H9 (cell line): Measurements from ENCODE around the gene ARID3C. TPM values are rescaled to one million over a fixed set of nuclear protein-coding genes. Genes with fewer than 3 reads are reported as not detected.

Experiments
- DNase-seq: peaks from one replicate; pipeline ENCODE4 v3.0.0-alpha.2; 2017
- H2AFZ ChIP-seq: one replicate; pipeline ENCODE4 v1.6.1; 2013; ENCODE audit warnings: mild to moderate bottlenecking, low read length, control low read depth, moderate library complexity
- H2AK5ac ChIP-seq: 2 replicates; pipeline ENCODE4 v1.6.1; 2013; ENCODE audit warnings: low read length, control low read depth, mixed read lengths; ENCODE audit not compliant: insufficient read length
- H2BK120ac ChIP-seq: one replicate; pipeline ENCODE4 v1.6.1; 2013; ENCODE audit warnings: low read depth, mild to moderate bottlenecking, low read length, control low read depth, inconsistent platforms; ENCODE audit not compliant: poor library complexity, severe bottlenecking
- H2BK12ac ChIP-seq: 2 replicates; pipeline ENCODE4 v1.6.1; 2013; ENCODE audit warnings: low read length, control low read depth, mixed read lengths, low read depth; ENCODE audit not compliant: insufficient read length
- H2BK15ac ChIP-seq: 2 replicates; pipeline ENCODE4 v1.6.1; 2013; ENCODE audit warnings: low read depth, low read length, control low read depth
- H2BK20ac ChIP-seq: one replicate; pipeline ENCODE4 v1.6.1; 2013; ENCODE audit warnings: low read depth, mild to moderate bottlenecking, low read length, control low read depth, inconsistent platforms; ENCODE audit not compliant: poor library complexity, severe bottlenecking
- H2BK5ac ChIP-seq: 2 replicates; pipeline ENCODE4 v1.6.1; 2013; ENCODE audit warnings: low read length, control low read depth, mixed read lengths; ENCODE audit not compliant: insufficient read length
- H3K14ac ChIP-seq: 2 replicates; pipeline ENCODE4 v1.6.1; 2013; ENCODE audit warnings: low read length, control low read depth; ENCODE audit not compliant: insufficient read depth
- H3K18ac ChIP-seq: 2 replicates; pipeline ENCODE4 v1.6.1; 2013; ENCODE audit warnings: low read depth, mild to moderate bottlenecking, mixed read lengths, low read length, control low read depth; ENCODE audit not compliant: insufficient read length
- H3K23ac ChIP-seq: 2 replicates; pipeline ENCODE4 v1.6.1; 2013; ENCODE audit warnings: low read length, control low read depth, mixed read lengths, low read depth; ENCODE audit not compliant: insufficient read length
- H3K23me2 ChIP-seq: 2 replicates; pipeline ENCODE4 v1.6.1; 2013; ENCODE audit warnings: low read depth, mild to moderate bottlenecking, mixed read lengths, low read length, control low read depth; ENCODE audit not compliant: insufficient read length, poor library complexity, severe bottlenecking
- H3K27ac ChIP-seq: 2 replicates; pipeline ENCODE4 v1.5.1; 2013; ENCODE audit warnings: low read length, control low read depth, mixed read lengths, low read depth; ENCODE audit not compliant: insufficient read length
- H3K27me3 ChIP-seq: 2 replicates; pipeline ENCODE4 v1.6.1; 2013; ENCODE audit warnings: low read length, control low read depth, inconsistent platforms; ENCODE audit not compliant: insufficient read depth
- H3K4ac ChIP-seq: 2 replicates; pipeline ENCODE4 v1.6.1; 2013; ENCODE audit warnings: low read depth, mild to moderate bottlenecking, control low read depth, inconsistent platforms, low read length, moderate library complexity
- H3K4me1 ChIP-seq: 2 replicates; pipeline ENCODE4 v1.6.1; 2013; ENCODE audit warnings: low read length, control low read depth, inconsistent platforms; ENCODE audit not compliant: insufficient read depth
- H3K4me2 ChIP-seq: 2 replicates; pipeline ENCODE4 v1.6.1; 2013; ENCODE audit warnings: low read length, control low read depth, mixed read lengths; ENCODE audit not compliant: insufficient read length, insufficient read depth
- H3K56ac ChIP-seq: 2 replicates; pipeline ENCODE4 v1.6.1; 2013; ENCODE audit warnings: low read depth, mild to moderate bottlenecking, mixed read lengths, low read length, control low read depth; ENCODE audit not compliant: insufficient read length
- H3K79me1 ChIP-seq: 2 replicates; pipeline ENCODE4 v1.6.1; 2013; ENCODE audit warnings: low read depth, mild to moderate bottlenecking, moderate library complexity, low read length, control low read depth, inconsistent platforms; ENCODE audit not compliant: insufficient read depth, poor library complexity, severe bottlenecking
- H3K79me2 ChIP-seq: 2 replicates; pipeline ENCODE4 v1.6.1; 2013; ENCODE audit warnings: low read length, control low read depth, inconsistent platforms; ENCODE audit not compliant: insufficient read depth
- H3K9ac ChIP-seq: 2 replicates; pipeline ENCODE4 v1.6.1; 2013; ENCODE audit warnings: low read length, control low read depth, mixed read lengths; ENCODE audit not compliant: insufficient read length; ENCODE audit errors: extremely low read depth
- H3K9me3 ChIP-seq: one replicate; pipeline ENCODE4 v1.6.1; 2013; ENCODE audit warnings: low read depth, low read length, inconsistent platforms; ENCODE audit not compliant: control insufficient read depth
- H3T11ph ChIP-seq: one replicate; pipeline ENCODE4 v1.6.1; 2013; ENCODE audit warnings: mild to moderate bottlenecking, low read length, control low read depth, inconsistent platforms
- H4K20me1 ChIP-seq: one replicate; pipeline ENCODE4 v1.6.1; 2013; ENCODE audit not compliant: control insufficient read depth, insufficient read length, insufficient read depth
- H4K5ac ChIP-seq: 2 replicates; pipeline ENCODE4 v1.6.1; 2013; ENCODE audit warnings: low read depth, mild to moderate bottlenecking, mixed read lengths, low read length, control low read depth; ENCODE audit not compliant: insufficient read length
- H4K8ac ChIP-seq: replicated peaks from 2 replicates; pipeline ENCODE4 v1.6.1; 2013; ENCODE audit warnings: low read length, control low read depth, mixed read lengths, low read depth; ENCODE audit not compliant: insufficient read length
- H4K91ac ChIP-seq: 2 replicates; pipeline ENCODE4 v1.6.1; 2013; ENCODE audit warnings: low read depth, mild to moderate bottlenecking, moderate library complexity, mixed read lengths, low read length, control low read depth; ENCODE audit not compliant: insufficient read length
- H3K27ac Mint-ChIP-seq, 3 experiments: 2 replicates in 2 of 3; 3 replicates in 1 of 3; pipeline ENCODE4 v1.8.0; 2020 to 2021; ENCODE audit warnings: mixed read lengths in 3 of 3, mild to moderate bottlenecking in 1 of 3, moderate library complexity in 1 of 3
- H3K27me3 Mint-ChIP-seq: 2 replicates; pipeline ENCODE4 v1.8.0; 2021; ENCODE audit warnings: low read depth, mild to moderate bottlenecking, moderate library complexity, mixed read lengths
- H3K36me3 Mint-ChIP-seq, 3 experiments: 2 replicates in 2 of 3; 3 replicates in 1 of 3; pipeline ENCODE4 v1.8.0; 2020 to 2021; ENCODE audit warnings: low read depth in 3 of 3, mixed read lengths in 3 of 3; ENCODE audit not compliant: insufficient read depth in 1 of 3
- H3K4me1 Mint-ChIP-seq, 2 experiments: 2 replicates each; pipeline ENCODE4 v1.8.0; 2020; ENCODE audit warnings: mixed read lengths in 2 of 2
- H3K4me3 Mint-ChIP-seq, 2 experiments: 2 replicates in 1 of 2; 3 replicates in 1 of 2; pipeline ENCODE4 v1.8.0; 2020 to 2021; ENCODE audit warnings: mild to moderate bottlenecking in 2 of 2, mixed read lengths in 2 of 2, moderate library complexity in 1 of 2
- H3K9me3 Mint-ChIP-seq, 2 experiments: 2 replicates in 1 of 2; 3 replicates in 1 of 2; pipeline ENCODE4 v1.8.0; 2020; ENCODE audit warnings: mild to moderate bottlenecking in 2 of 2, mixed read lengths in 2 of 2, moderate library complexity in 1 of 2
- CTCF ChIP-seq: fragments of 200-600 bp; sonication (generic); conservative IDR thresholded peaks from 3 replicates; pipeline ENCODE4 v1.8.0; 2021; ENCODE audit warnings: antibody characterized with exemption, mild to moderate bottlenecking
- WGBS: extraction: QIAGEN DNeasy Blood & Tissue Kit; methylation state at CpG from one replicate; pipeline ENCODE4 v1.1.7; 2013; ENCODE audit warnings: missing lambda C conversion rate, low lambda C conversion rate, mixed read lengths; ENCODE audit not compliant: insufficient read length; ENCODE audit errors: extremely low coverage; 5-methylcytosine and 5-hydroxymethylcytosine counted together
- total RNA-seq: library from RNA; stranded (reverse); gene quantifications from 2 replicates; pipeline ENCODE4 v1.2.1, GENCODE V29; 2021

The ARID3C gene
- total RNA-seq, 1 experiment from 2014 or later: not detected

- Histone ChIP-seq H2AFZ (no peak overlapping the region), H3K4ac (no peak overlapping the region), H4K91ac (no peak overlapping the region), H2BK12ac (no peak overlapping the region), H3K4me2 (no peak overlapping the region), H4K20me1 (peaks cover 3% of the 10 kb centered on the region), H3K79me1 (no peaks in the 10 kb centered on the region), H3K27me3 (peaks cover 33% of the 10 kb centered on the region), H3K23me2 (peaks cover 7% of the 10 kb centered on the region), H3K56ac (no peak overlapping the region), H2BK5ac (no peak overlapping the region), H3K4me1 (peaks cover 13% of the 10 kb centered on the region), H3K23ac (no peak overlapping the region), H3K14ac (no peak overlapping the region), H2BK20ac (no peak overlapping the region), H3K9me3 (no peaks in the 10 kb centered on the region), H3T11ph (no peak overlapping the region), H2AK5ac (no peak overlapping the region), H2BK120ac (no peak overlapping the region), H4K5ac (no peak overlapping the region), H2BK15ac (no peak overlapping the region), H3K18ac (no peak overlapping the region), H3K27ac (no peak overlapping the region), H4K8ac (no peak overlapping the region), H3K9ac (no peak overlapping the region), H3K79me2 (no peaks in the 10 kb centered on the region)
- Mint-ChIP-seq H3K27me3 (peaks cover 95% of the 10 kb centered on the region), H3K9me3 (peaks cover 0 to 5% of the 10 kb centered on the region in 2 experiments; a peak in 1 of 5 replicates), H3K4me3 (no peak overlapping the region; a peak in 1 of 5 replicates), H3K4me1 (peaks cover 46 to 48% of the 10 kb centered on the region in 2 experiments), H3K27ac (no peak overlapping the region; a peak in 1 of 7 replicates), H3K36me3 (no peaks in the 10 kb centered on the region)
- no peak for TF ChIP-seq CTCF
- no peak for DNase-seq
- no CpG with 5 or more reads among the region's 8 CpGs for WGBS
Observed at GRCh38 chr9:34580358-34580757, 48.5 kb downstream of the ARID3C start.
